CD4-positive, alpha-beta T cell treated with Interleukin-17A for 1 hour (primary cell): Measurements from ENCODE around the gene PLSCR1.

Source experiments
- DNase-seq: peaks from one replicate; pipeline ENCODE4 v3.0.0-alpha.2; 2020

The PLSCR1 gene, protein sequence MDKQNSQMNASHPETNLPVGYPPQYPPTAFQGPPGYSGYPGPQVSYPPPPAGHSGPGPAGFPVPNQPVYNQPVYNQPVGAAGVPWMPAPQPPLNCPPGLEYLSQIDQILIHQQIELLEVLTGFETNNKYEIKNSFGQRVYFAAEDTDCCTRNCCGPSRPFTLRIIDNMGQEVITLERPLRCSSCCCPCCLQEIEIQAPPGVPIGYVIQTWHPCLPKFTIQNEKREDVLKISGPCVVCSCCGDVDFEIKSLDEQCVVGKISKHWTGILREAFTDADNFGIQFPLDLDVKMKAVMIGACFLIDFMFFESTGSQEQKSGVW

DNA sequence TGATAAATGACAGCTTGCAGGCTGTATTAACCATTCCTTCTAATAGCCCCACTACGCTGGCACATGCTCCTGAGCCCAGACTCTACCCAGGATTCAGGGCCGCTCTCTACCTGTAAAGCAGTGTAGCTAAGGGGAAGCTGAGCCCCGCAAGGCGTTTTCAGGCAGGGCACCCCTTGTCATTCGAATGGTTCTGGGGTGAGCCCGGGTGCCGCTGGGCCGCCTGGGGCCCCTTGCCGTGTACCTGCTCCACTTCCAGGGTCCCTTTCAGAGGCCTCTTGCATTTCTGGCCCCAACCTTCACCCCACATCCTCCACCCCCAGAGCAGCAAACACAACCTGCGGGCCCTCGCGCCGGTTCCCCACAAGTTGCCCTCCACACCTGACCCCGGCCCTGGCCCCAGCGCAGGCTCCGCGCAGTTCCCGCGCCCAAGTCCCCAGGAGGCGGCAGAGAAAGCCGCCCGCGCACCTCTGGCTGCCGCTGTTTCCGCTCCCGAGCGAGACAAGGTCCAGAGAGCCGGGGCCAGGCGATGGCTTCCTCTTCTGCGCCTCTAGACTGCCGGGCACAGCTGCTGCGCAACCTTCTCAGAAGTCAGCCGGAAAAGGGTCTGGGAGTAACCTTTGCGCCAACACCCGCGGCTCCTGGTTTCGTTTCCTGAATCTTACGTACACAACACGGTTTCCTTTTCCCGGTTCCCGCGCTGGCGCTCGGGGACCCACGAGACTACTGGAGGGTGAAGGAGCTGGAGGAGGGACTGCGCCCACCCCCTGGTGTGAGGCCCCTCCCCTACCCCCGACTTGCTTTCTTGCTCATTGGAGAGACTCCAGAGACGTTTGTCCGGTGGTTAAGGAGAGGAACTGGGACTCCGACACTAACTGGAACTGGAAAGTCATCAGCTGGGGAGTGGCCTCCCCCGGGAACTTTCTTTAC is at the start of gene PLSCR1:
TSS of gene PLSCR1 (minus strand) at position 606 of the 927 bp plus-strand sequence. CDS start 8,055 bp downstream, outside the sequence.
- peak; percentile 79 for DNase-seq

DNA sequence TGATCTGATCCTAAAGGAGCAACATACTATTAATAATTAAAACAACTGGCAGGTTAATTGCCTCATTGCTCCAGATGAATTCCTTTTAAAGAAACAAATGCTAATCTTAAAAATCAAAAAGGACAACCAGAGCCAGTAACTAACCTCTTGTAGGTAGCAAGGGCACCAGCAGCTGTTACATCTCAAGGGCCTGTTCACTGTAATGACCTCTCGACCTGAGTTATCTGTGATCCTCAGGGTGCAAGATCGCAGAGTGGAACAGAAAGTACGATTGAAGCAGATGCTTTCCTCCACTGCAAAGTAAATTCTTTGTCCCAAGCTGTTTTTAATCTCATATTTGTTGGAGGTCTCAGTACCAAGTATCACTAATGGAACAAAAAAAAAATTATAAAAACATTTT is 49.4 kb upstream of the PLSCR1 start:
- no peak for DNase-seq

DNA sequence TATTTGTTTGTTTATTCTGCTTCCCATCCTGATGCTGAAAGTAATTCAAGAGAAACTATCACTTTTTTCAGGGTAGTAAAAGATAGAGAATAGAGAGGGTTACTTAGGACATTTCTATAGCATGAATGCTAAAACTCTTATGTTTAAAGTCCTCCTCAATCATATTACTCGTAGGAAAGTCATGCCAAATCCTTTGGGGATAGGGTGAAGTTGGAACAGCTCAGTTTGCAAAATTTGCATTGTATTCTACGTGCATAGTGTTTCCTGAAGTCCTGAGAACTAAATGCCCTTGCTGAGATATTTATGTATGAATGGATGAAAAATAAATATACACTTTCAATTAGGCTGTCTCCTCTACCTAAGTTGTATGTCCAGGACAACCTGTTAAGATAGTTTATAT is 46.1 kb upstream of the PLSCR1 start:
- DNase-seq, result no peak

DNA sequence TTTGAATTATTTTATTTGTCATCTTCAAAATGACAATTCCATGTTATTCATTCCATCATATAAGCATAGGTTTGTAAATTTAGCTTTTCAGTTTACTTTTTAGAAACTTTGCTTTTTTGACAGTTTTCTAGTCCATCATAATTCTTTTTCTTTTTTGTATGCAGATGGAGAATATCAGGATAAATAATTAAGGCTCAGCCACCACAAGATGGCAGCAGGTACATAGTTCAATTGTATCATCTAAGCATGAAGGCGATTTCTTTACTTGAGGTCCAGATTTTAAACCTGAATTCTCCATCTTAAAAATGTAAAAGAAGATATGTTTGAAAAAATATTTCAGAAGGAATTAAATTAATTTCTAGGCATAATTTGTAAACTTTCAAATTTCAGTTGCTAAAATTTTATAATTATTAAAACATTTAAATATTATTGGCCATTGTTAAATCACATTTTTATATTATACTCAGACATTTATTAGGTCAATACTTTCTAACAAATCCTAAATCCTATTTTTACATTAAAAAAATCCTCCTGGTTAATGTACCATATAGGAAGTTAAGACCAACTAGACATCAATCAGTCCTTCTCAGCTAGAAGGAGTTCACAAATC is 45.6 kb upstream of the PLSCR1 start:
- DNase-seq, result no peak

DNA sequence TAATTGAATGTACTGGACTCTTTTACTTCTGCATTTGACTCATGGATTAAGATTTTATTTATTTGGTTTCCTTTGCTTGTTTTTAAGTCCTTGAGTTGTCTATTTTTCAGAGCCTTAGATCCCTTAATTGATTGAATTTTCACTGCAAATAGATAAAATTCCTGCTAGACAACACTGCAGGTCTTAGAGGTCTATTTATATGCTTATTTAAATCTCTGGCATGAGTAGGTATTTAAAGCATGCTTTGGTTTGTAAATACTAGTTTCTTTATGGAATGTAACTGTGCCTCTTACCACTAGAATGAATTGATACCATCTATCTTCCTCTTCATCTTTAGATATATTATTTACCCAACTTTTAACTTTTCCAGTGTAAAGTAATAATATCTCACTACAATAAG is 40.7 kb upstream of the PLSCR1 start:
- DNase-seq, result no peak

DNA sequence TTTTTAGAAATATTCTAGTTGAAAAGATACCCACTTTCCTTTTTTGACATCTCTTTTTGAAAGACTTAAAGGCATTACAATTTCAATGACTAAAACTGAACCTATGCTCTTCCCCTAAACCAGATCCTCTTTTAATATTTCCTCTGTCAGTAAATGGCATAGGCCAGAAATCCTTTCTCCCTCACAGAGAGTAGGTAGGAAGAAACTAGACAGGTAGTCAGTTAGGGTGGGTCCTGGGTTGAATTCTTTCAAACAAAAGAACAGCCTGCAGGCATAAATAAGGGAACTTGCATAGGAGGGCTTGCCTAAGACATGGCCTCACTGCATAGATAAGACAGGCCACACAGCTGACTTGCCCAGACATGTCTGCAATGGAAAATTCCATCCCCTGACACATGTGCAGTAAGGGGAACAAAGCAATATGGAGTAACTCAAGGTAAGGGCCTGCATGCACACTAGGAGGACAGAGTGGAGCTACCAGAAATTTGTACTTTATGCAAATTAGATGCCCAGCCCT is 37.6 kb upstream of the PLSCR1 start:
- peak; percentile 1 for DNase-seq

DNA sequence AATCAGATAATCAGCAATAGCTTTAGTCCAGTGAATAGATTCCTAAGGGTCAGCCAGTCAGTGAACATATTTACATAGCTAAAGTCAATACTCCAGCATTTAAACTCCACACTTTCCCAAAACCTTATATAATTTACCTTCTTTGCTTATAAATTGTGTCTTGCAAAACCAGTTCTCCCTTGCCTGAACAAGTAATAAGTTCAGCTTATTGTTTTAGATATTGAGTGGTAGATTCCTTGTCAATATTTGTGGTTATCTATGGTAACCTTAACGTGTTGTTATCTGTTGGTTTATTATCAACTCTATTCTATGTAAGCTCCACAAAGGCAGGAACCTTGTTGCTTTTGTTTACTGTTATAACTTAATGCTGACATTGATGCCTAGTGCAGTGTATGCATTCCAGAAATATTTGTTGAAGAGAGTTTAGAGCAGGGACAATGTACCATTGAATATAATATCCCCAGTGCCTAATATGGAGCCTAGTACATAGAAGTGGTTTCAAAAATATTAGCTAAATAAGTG is 36.7 kb upstream of the PLSCR1 start:
- DNase-seq, result no peak

DNA sequence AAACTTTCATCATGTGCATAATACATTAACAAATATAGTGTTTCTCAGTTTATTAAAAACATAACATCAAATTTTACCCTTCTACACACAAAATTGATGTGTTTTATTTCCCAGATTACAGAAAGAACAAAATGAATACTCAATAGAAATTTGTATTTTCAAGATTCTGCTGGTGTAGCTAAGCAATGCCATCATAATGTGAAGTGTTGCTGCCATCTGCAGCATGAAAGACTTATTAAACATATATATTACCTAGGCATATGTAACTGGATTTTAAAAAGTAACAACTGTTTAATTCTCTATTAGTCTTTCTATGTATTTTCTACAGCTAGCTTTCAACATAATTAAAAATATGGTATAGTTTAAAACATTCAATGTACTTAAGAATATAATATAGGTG is 33.3 kb upstream of the PLSCR1 start:
- DNase-seq, result peak; percentile 52

DNA sequence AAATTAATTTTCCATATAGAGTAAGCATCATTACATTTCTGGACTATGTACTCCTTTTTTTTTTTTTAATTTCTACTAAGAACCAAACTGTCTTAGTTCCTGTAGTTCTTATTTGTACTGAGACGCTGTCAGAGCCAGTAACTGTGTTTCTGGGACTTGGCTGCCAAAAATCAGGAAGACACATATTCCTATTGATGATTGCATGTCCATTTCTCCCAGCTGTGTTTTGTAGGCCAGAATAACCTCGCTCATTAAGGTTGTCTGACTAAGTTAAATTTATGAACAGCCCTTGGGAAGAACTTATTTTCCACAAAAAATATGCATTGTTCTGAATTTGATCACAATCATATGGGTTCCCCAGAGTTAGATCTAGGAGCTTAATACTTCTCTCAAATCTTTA is 31.2 kb upstream of the PLSCR1 start:
- DNase-seq, result no peak

DNA sequence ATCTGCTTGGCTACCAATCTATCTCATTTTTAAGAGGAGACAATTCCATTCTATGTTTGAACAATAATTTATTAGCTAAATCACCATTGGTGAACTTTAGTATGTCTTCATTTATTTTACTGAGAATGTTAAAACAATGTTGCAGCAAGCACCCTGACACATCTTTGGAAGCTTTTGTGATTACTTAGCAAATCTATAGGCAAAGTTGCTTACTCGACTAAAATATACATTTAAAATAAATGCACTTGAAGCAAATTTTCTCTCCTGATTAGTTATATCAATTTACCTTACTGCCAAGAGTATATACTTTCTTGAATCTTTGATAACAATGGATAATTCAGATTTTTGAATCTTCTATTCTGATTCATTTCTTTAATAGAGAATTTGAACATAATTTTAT is 29.8 kb upstream of the PLSCR1 start:
- DNase-seq, result no peak

DNA sequence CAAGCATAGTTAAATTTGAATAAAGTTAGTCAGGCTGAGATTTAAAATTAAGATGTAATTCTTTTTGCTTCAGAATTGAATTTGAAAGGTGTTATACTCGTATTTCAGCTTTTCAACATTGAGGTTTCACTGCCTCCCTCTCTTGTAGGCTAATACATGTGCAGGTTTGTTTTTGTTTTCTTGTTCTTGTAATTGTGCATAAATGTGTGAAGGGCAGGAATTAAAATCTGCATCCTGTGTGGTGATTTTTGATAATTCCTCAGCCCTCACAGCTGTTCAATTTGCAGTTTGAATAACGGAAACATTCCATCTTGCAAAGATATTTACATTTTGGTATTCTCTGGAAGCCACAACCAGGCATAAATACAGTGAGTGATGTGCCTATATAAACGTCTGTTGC is 24.9 kb upstream of the PLSCR1 start:
- no peak for DNase-seq

DNA sequence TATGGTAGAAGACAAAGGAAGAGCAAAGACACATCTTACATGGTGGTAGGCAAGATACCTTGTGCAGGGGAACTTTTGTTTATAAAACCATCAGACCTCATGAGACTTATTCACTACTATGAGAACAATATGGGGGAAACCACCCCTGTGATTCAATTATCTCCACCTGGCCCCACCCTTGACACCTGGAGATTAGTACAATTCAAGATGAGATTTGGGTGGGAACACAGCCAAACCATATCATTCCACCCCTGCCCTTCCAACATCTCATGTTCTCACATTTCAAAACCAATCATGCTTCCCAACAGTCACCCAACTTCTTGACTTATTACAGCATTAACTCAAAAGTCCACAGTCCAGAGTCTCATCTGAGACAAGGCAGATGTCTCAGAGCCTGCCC is 21.7 kb upstream of the PLSCR1 start:
- no peak for DNase-seq

DNA sequence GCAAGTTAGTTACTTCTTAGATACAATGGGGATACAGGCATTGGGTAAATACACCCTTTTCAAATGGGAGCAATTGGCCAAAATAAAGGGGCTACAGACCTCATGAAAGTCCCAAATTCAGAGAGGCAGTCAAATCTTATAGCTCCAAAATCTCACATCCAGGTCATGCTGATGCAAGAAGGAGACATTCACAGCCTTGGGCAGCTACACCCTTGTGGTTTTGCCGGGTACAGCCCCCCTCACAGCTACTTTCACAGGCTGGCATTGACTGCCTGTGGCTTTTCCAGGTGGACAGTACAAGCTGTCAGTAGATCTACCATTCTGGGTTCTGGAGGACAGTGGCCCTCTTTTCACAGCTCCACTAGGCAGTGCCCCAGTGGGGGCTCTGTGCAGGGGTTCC is 17.5 kb upstream of the PLSCR1 start:
- DNase-seq, result no peak

DNA sequence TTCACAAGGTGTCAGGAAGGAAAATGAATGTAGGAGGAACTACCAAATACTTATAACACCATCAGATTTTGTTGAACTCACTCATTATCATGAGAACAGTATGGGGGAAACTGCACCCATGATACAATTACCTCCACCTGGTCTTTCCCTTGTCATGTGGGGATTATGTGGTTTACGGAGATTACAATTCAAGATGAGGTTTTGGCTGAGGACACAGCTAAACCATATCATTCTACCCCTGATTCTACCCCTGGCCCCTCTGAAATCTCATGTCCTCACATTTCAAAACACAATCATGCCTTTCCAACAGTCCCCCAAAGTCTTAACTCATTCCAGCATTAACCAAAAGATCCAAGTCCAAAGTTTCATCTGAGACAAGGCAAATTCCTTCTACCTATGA is 17.1 kb upstream of the PLSCR1 start:
- DNase-seq, result no peak

DNA sequence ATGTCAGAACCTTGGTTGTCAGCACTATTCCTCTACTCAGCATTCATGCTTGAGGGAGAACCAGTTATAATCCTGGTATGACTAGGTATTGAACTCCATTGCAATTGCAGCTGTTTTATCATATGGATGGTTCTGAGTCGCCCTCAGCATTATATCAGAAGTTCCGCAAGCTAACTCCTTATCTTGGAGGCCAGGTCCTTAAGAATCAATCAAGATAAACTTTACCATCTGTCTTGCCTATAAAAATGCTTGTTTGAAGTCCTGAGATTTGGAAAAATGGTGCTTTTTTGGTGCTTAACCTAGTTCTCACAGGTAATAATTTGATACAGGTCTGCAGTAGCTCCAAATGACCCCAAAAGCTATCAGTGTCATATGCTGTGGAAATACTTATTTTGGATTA is 16.3 kb upstream of the PLSCR1 start:
- DNase-seq, result no peak

DNA sequence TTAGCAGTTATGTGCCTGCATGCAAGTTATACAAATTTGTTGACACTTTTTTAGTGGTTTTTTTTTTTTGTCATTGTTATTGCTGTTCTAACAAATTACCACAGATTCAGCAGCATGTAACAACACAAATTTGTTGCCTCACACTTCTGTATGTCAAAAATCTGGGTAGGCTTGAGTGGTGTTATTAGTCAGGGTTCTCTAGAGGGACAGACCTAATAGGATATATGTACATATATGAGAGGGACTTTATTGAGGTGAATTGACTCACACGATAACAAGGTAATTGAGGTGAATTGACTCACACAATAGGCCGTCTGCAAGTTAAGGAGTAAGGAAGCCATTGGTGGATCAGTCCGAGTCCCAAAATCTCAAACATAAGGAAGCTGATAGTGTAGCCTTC is 15.0 kb upstream of the PLSCR1 start:
- DNase-seq, result no peak

DNA sequence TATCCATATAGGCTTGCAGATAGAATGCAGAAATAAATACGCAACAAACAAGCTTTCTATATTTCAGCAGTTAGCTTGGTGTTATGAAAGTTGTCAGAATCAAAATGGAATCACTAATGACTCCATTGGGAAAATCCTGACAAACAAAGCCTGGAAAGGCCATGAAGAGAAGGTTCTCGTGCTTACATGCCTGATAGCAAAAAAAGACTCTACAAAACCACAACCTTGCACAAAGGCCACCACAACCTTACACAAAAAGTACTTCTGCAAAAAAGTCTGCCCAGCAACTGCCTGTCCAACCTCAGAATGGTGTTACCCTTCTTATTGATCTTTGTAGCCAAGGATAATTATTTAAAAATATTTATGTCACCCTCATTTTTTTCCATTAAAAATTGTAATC is 14.4 kb upstream of the PLSCR1 start:
- no peak for DNase-seq

DNA sequence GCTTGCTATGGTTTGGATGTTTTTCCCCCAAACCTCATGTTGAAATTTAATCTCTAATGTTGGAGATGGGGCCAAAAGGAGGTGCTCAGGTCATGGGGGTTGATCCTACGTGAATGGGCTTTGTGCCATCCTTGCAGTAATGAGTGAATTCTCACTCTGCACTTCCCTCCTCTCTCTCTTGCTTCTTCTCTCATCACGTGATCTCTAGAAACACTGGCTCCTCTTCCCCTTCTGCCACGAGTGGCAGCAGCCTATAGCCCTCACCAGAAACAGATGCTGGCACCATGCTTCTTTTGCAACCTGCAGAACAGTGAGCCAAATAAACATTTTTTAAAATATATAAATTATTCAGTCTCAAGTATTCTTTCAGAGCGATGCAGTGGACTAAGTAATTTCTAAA is 13.3 kb upstream of the PLSCR1 start:
- no peak for DNase-seq

DNA sequence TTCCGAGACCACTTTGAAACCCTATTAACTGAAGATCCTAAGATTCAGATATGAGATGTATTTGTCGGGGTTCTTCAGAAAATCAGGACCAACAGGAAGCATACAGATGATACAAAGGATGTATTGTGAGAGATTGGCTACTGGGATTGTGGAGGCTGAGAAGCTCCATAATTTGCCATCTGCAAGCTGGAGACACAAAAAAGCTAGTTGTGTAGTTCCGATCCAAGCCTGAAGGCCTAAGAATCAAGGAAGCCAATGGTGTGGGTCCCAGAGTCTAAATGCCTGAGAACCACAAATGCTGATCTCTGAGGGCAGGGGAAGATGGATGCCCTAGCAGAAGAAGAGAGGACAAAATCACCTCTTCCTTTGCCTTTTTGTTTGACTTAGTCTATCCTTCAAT is 10.9 kb upstream of the PLSCR1 start:
- DNase-seq, result no peak

DNA sequence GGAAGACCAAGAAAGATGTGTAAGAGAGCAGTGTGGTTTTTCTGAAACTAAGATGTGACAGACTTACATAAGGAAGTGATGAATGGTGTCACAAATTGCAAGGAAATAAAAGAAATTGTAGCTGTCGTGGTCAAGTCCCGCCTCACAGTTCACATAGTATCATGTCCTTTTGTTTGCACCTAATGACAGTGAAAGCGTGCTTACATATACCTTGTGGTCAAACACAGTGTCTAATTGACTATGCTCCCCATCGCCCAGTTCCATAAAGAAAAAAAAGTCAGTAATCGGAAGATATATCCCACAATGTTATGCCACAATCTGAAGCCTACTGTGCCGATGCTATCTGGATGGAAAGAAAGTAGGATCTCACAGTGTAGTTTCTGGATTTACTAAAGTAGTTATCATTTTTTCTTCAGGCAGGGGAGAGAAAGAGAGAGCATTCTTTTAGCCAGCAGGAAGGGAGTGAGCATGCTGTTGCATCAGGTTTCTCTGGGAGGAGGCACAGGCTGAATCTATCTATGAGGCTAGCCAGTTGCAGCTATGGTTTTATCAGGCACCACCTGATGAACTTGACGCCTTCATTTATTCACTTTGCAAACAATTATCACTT is 9.8 kb upstream of the PLSCR1 start:
- DNase-seq, result no peak

DNA sequence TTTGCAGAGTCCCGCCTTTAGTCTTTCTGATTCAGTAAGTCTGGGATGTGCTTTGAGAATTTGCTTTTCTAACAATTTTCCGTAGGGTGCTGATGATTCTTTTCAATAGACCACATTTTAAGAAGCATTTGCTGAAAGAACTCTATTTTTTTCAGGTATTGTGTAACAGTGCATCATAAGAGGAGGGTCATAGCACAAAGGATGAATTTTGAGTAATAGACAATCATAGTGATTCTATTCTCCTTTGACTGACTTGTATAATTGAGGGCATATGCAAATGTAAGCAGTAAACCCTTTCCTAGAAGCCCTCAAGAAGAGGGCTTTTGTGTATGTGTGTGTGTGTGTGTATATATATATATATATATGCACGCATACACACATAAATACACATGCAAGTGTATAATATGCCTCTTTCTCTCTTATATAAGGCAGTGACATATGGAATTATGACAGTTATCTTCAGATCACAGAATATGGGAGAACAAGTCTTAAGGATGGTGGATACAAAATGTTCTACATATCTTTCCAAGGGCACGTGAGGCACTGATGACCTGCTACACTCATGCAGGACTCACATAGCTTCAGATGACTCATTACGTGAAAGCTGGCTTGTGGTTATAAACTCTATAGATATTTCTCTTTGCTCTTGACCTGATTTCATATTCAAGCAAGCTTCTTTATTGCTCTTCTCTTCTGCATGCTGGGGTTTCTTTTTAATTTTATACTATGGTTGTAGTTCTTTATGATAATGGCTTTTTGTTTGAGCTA is 6.5 kb upstream of the PLSCR1 start:
- no peak for DNase-seq

DNA sequence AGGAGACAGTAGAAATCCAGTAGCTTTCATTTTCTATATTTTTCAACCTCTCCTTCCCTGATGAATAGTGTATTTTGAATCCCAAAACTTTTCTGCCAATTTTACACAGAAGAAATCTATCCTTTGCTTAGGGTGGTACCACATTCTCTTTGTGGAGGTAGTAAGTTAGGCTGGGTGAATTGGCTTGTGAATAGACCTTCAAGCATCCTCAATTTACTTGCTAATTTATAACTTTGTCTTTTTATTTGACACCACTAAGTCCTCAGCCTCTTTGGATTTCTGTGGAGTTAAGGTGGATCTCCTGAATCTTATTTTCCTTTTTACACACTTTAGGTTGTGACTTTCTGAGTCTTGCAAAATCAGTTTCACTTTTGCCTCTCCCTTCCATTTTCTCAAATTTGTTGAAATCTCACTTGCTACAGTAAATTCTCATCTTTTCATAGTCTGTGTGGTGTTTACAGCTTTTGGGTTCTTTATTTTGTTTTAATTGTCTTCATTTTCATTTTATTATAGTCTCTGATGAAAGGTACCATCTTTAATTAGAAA is 5.7 kb upstream of the PLSCR1 start:
- DNase-seq, result no peak
